Right ventricle myocardium inferior (tissue), 1 donor: ENCODE data around the gene DEFB129. TPM values are rescaled to one million over a fixed set of nuclear protein-coding genes. Genes with fewer than 3 reads are reported as not detected.
"Not testable (repeated sequence)": the region's sequence is repeated elsewhere in the genome, so short reads cannot be mapped to it uniquely, and the experiment has no call there.

Source experiments
- ATAC-seq: fragments of 200-7000 bp; cut with Tn5 transposase; one replicate; pipeline ENCODE4 v1.9.1; 2020; ENCODE audit warnings: mild to moderate bottlenecking, moderate library complexity
- DNase-seq: peaks from one replicate; pipeline ENCODE4 v3.0.0; 2021; ENCODE audit errors: missing footprints
- intact Hi-C: fragments of 100-400 bp; cut with DNase I; formaldehyde crosslinking; loops from one replicate; pipeline ENCODE4 v1.11.0; 2022
- long read RNA-seq: library from polyadenylated mRNA; unstranded; transcript quantifications from one replicate; pipeline ENCODE4 v2.0.0, GENCODE V29; 2021
- total RNA-seq: library from RNA; stranded (reverse); fragmentation: NEBNext Ultra II Directional; extraction: Animal tissue kit (Norgen Biotek cat#: 25700); gene quantifications from one replicate; pipeline ENCODE4 v1.2.1, GENCODE V29; 2021
- donor health status: DM: no; HTN: yes; CAD: no; lungs with severe emphysema.

The DEFB129 gene, protein sequence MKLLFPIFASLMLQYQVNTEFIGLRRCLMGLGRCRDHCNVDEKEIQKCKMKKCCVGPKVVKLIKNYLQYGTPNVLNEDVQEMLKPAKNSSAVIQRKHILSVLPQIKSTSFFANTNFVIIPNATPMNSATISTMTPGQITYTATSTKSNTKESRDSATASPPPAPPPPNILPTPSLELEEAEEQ
- not detected for total RNA-seq
- long read RNA-seq: 0 reads

DNA sequence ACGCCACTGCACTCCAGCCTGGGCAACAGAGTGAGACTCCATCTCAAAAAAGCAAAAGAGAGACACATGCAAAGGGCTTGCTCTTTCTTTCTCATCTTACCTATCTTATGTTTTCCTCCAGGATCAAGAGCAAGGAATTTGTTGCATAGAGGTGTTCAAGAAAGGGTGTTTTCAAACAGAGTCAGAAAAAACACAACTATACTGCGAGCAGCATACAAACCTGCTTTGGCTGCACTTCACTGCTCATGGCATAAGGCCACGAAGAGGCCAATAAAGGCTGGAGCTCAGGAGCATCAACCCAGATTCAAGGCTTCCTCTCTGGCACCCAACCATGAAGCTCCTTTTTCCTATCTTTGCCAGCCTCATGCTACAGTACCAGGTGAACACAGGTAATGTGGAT, at the start of gene DEFB129:
DEFB129 (plus strand) TSS at position 301 of the 400 bp plus-strand sequence; CDS start at position 332, 31 bp downstream.
- DNase-seq (no peak), ATAC-seq (no peak)
- intact Hi-C loops: no loop called here

DNA sequence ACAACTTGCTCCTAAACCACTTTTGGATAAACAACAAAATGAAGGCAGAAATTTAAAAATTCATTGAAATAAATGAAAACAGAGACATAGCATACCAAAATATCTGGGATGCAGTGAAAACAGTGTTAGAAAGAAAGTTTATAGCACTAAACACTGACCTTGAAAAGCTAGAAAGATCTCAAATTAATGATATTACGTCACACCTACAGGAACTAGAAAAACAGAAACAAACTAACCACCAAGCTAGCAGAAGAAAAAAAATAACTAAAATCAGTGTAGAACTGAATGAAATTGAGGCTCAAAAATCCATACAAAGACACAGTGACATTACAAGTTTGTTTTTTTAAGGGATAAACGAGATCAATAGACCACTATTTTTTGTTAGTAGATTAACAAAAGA, 42.8 kb upstream of the DEFB129 start:
- DNase-seq (no peak), ATAC-seq (no peak)
- intact Hi-C loops: no loop called here

DNA sequence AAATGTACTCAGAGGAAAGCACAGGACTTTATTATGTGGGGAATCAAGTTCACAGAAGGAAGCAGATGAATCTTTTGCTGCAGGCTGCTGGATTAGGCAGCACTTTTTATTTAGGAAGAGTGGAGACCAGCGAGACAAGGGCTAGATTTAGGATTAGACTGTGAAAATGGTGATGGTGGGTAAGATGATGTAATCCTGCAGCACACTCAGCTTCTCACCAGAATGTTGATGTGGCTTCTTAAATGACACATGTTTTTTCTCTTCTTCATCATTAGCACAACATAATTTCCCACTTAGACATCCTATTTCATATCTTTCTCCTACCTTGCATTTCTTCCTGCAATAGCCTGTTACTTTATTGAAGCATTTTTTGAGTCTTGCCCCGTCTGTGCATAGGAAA, 39.3 kb upstream of the DEFB129 start:
- ATAC-seq (no peak), DNase-seq (no peak)
- intact Hi-C loops: no loop called here

DNA sequence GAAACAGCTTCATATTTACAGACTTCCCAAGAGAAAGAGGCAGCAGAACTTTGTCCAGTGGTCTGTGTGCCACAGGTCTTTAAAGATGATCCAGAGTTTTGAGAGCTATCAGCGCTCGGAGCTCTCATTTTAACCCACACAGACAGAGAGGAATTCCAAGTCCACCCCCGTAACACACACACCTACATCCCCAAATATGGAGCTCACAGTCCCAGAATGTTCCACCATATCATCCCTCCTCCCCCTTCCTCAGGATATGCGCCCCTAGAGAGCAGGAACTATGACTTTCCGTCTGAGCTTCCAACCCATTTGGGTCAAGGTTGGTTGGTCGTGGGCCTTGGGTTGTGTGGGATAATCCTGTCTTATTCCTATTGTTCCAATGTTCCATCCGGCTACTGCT, 37.4 kb upstream of the DEFB129 start, which contains the start of gene DEFB128:
DEFB128 (minus strand) TSS at position 101 of the 400 bp plus-strand sequence; CDS start at position 13, 88 bp downstream.
- intact Hi-C loops: no loop called here
- DNase-seq (no peak), ATAC-seq (no peak)

DNA sequence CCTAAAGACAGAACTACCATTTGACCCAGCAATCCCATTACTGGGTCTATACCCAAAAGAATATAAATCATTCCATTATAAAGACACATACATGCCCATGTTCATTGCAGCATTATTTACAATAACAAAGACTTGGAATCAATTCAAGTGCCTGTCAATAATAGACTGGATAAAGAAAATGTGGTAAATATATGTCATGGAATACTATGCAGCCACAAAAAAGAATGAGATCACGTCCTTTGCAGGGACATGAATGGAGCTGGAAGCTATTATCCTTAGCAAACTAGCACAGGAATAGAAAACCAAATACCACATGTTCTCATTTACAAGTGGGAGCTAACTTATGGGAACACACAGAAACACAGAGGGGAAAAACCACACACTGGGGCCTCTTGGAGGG, 28.8 kb upstream of the DEFB129 start:
- ATAC-seq (no peak), DNase-seq (no peak)
- intact Hi-C loops: no loop called here

DNA sequence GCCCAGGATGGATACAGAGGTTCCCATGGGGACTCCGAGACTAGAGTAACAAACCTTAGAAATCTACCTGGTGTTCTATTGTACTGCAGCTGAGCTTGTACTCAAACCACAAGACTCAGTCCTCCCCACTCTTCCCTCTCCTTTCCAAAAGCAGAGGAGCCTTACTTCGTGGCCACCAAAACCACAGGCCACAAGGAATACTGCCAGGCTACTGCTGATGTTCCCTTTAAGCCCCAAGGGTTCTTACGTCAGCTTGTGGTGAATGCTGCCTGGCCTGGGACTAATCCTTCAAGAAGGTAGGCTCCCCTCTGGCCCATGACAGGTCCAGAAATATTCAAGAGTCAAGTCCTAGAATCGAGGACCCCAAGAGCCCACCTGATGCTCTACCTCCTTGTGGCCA, 27.1 kb upstream of the DEFB129 start:
- ATAC-seq (no peak), DNase-seq (no peak)
- intact Hi-C loops: no loop called here

DNA sequence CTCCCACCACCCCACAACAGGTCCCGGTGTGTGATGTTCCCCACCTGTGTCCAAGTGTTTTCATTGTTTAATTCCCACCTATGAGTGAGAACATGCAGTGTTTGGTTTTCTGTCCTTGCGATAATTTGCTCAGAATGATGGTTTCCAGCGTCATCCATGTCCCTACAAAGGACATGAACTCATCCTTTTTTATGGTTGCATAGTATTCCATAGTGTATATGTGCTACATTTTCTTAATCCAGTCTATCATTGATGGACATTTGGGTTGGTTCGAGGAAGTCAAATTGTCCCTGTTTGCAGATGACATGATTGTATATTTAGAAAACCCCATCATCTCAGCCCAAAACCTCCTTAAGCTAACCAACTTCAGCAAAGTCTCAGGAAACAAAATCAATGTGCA, 23.4 kb upstream of the DEFB129 start:
- DNase-seq, intact Hi-C loops, ATAC-seq: not testable (repeated sequence)

DNA sequence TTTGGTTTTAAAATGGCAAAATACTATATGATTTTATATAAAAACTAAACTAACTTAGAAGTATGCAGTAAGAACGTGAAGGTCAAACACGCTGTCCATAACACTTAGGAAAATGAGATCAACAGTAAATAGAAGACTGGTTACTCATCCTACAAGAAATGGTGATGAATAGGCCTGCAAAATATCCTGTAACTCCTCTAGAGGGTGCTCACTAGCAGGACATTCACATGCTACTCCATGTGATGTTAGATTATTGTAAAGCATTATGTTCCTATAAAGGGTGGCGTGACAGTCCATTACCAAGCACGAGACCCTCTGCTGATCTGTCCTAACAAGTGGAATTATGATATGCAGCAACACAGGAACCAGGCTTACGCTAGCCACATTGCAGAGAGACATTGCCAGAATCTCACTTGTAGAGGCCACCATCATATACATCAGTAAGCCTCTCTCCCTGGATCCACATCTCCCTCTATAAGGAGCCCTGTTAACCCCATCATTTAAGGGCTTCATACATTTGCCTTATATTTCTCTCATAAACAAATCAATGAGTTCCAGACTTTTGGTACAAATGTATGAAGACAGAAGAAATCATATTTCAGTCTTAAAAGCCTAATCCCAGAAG, 18.0 kb upstream of the DEFB129 start:
- ATAC-seq (peak; percentile 60), DNase-seq (no peak)
- intact Hi-C loops: no loop called here

DNA sequence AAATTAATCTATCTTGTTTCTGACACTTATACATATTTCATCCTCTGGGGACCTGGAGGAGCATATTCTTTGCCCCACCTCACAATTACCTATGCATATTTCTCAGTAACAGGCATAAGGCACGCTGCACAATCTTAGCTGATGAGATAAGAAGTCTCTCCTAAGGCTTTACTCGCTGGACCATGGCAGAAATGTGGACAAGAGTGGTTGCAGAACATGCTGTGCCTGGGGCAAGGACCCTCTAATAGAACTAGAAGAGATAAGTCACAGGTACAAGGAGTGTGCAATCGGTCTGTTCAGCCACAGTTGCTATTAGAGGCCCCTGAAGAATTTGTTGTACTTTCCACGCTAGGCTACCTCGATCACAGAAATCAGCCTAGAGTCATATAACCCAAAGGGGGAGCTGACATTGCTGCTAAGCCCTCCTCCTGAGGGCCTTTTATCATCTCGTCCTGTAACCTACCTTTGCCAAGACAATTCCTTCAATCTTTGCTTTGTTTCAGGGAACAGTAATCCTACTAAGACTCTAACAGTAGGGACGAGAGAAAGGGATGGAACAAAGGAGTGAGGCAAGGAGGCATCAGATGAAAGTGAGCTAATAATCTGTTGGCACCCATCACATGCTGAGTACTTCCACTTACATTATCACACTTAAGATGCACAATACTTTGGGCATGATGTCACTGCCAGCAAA, 16.1 kb upstream of the DEFB129 start:
- ATAC-seq: no peak
- intact Hi-C loops: no loop called here
- no peak for DNase-seq

DNA sequence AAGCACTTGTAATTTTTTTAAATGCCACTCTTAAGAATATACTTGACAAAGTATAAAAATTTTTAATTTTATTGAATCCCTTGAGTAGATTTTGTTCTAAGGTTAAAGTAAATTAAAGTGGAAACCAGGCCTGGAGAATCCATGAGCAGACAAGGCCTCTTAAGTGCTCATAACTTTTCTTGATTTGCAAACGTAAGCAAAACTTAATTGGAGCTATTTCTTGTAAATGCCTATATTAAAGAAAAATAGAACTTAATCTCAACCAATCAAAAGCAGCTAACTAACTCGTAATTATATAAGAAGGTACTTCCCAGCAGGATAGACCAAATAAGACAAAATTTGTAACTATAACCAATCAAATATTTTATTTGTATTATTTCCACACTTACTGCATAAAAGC, 12.7 kb upstream of the DEFB129 start:
- intact Hi-C loops: no loop called here
- no peak for DNase-seq
- ATAC-seq: no peak

DNA sequence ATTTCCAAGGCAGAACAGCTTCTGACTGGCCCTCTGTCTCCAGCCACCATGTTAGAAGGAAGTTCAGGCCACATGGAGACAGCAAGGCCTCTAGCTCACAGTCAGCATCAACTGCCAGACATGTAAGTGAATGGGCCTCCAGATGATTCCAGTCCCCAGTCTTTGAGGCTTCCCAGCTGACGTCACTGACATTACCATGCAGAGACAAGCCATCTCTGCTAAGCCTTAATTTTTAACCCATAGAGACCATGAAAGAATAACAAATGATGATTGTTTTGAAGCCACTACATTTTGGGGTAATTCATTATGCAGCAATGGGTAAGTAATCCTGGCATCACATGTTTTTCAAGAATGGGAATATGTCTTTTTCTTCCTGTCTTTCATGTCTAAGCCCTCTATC, 11.3 kb upstream of the DEFB129 start:
- ATAC-seq: no peak
- DNase-seq: no peak
- intact Hi-C loops: no loop called here

DNA sequence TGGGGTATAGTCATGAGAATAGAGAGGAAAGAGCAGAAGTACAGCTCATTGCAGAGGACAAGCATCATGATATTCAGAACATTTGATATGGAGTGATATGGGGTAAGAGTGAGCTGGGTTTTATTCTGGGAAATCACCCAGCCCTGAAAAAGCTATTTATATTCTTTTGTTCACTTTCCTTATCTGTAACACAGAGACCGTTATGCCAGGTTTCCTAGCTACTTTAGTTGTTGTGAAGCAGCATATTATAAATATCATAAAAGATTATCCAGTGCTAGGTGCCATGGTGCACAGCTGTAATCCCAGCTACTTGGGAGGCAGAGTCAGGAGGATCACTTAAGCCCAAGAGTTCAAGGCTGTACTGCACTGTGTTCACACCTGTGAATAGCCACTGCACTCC, 9.8 kb upstream of the DEFB129 start:
- no peak for DNase-seq
- intact Hi-C loops: no loop called here
- ATAC-seq: peak; percentile 89

DNA sequence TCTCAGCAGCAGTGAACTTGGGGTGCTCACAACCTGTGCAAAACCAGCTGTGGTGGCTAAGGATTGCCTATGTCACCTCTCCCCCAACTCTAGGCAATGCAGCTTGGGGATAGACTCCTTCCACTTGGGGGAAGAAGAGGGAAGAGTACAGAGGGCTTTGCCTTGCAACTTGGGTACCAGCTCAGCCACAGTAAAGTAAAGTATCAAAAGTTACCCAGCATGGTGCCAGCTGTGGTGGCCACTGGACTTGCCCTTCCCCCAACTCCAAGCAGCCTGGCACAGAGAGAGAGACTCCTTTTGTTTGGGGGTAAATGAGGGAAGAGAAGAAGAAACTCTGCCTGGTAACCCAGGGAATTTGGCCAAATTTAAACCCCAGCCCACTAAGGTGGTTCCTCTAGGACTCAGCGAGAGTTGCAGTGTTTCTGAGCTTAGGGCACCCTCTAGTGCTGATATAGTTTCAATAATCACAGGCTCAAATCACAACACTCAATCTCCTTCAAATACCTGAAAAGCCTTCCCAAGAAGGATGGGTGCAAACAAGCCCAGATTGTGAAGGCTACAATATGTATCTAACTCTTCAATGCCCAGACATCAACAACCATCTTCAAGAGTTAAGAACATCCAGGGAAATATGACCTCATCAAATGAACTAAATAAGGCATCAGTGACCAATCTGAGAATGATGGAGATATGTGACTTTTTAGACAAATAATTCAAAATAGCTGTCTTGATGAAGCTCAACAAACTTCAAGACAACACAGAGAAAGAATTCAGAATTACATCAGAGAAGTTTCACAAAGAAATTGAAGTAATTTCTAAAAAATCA, 7.6 kb upstream of the DEFB129 start:
- peak; percentile 63 for ATAC-seq
- intact Hi-C loops: no loop called here
- DNase-seq: no peak

DNA sequence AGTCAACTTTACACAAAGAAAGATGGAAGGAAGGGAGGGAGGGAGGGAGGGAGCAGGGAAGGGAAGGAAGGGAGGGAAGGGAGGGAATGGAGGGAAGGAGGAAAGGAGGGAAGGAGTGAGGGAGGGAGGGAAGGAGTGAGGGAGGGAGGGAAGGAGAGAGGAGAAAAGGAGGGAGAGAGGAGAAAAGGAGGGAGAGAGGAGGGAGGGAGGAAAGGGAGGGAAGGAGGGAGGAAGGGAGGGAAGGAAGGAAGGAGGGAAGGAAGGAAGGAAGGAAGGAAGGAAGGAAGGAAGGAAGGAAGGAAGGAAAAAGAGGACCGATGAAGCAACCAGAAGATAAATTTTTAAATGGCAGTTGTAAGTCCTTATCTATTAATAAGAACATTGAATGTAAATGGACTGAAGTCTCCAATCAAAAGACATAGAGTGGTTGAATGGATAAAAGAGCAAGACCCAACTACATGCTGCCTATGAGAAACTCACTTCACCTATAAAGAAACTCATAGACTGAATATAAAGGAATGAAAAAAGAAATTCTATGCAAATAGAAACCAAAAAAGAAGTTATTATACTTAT, 5.7 kb upstream of the DEFB129 start:
- no peak for DNase-seq
- ATAC-seq: no peak
- intact Hi-C loops: no loop called here

DNA sequence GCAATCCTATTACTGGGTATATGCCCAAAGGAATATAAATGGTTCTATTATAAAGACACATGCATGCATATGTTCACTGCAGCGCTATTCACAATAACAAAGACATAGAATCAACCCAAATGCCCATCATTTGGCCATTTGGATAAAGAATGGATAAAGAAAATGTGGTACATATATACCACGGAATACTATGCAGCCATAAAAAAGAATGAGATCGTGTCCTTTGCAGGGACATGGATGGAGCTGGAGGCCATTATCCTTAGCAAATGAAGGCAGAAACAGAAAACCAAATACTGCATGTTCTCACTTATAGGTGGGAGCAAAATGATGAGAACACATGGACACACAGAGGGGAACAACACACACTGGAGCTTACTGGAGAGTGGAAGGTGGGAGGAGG, 1.2 kb upstream of the DEFB129 start:
- DNase-seq, intact Hi-C loops, ATAC-seq: not testable (repeated sequence)

DNA sequence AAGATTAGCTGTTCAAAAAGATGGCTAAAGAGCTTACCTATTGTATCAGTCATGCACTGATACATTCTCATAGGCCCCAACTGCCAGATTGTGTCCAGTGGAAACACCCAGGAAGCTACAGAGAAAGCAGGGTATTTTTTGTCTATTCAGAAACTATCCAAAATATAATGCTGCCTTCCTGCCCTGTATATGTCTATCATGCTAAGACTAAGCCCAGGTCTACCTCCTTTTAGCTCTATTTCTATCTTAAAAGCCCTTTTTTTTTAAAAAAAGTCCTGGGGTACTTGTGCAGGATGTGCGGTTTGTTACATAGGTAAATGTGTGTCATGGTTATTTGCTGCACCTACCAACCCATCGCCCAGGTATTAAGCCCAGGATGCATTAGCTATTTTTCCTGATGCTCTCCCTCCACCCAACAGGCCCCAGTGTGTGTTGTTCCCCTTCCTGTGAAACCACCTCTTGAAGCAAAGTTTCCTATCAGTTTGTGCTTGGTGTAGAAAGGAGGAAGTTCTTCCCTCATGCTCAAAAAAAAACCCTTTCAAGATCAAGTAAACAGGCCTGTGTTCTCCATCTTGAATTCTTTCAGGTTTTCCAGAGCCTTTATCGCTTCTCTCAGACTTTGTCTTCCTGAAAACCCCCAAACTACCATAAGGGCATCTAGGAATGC, 514 bp downstream of the DEFB129 start:
- intact Hi-C loops: no loop called here
- DNase-seq (no peak), ATAC-seq (no peak)

DNA sequence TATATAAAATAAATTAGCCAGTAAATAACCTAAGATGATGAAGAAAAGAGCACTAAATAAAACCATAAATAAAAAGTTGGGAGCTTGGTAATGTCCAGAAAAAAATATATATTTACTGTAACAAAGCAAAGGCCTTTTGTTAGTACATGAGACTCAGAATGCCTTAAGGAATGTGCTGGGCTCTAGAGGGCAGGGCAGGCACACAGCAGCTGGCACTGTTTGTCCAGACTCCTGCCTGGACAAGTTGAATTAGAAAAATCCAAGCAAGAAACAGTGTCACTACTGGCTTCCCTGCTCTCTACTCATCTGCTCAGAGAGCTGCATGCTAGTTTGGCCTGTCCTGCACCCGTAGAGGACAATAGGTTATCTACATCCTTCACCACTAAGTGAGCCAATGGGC, 8.8 kb downstream of the DEFB129 start:
- intact Hi-C loops: no loop called here
- ATAC-seq (peak; percentile 44), DNase-seq (no peak)

DNA sequence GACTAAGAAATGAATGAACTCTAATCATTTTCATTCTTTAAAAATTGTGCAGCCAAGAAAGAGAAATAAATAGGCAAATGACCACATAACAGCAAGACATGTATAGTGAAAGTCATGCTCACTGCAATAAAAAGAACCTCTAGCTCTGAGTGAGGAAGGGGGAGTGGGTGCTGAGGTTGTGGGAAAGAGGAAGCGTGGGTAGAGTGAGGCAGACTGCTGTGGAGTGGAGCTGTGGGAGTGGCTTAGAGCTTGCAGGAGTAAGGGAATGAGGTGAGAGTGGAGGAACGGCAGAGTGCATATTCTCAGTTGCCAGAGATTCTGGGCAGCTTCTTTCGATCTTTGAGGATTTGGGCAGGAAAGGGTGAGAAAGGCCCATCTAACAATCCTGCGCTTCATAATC, 10.4 kb downstream of the DEFB129 start:
- peak; percentile 65 for ATAC-seq
- intact Hi-C loops: no loop called here
- DNase-seq: no peak

DNA sequence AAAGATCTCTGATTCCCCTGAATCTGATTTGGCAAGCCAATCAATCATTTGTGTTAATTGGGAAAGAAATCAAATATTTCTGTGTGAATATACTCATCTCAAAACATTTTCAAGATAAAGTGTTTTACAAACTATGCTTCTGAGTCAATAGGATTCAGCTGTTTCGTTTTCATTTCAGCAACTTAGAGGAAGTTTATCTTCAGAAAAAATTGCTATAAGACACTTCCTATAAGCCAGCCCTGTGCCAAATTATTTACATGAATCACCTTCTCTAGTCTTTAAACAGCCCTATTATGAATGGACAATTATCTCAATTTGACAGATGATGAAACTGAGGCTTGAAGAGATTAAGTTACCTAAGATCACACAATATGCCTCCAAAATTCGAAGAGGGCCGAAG, 10.9 kb downstream of the DEFB129 start:
- DNase-seq (no peak), ATAC-seq (no peak)
- intact Hi-C loops: no loop called here
